HepG2 (cell line): Measurements from ENCODE around the gene LRRC27. TPM values are rescaled to one million over a fixed set of nuclear protein-coding genes. Genes with fewer than 3 reads are reported as not detected.
"Not testable (repeated sequence)": the region's sequence is repeated elsewhere in the genome, so short reads cannot be mapped to it uniquely, and the experiment has no call there.

Experiments
- ATAC-seq: fragments of 200-7000 bp; cut with Tn5 transposase; 3 replicates; pipeline ENCODE4 v1.9.1; 2020; ENCODE audit warnings: mild to moderate bottlenecking, moderate library complexity
- BruUV-seq: library from RNA; stranded (reverse); fragments of 400-500 nt; replicated peaks from 2 replicates; lab custom pipeline; 2021; lab: Mats Ljungman, UMichigan
- CTCF ChIA-PET: fragments of 300-600 bp; formaldehyde crosslinking; extraction: SDS; loops from one replicate; lab custom pipeline; 2021; ENCODE audit warnings: low total read pairs, inconsistent platforms, low intra/inter-chr PET ratio; lab: Yijun Ruan, JAX
- POLR2A ChIA-PET: fragments of 350-600 bp; sonication (Branson Sonifier 250); formaldehyde crosslinking; loops from one replicate; lab custom pipeline; 2020; ENCODE audit warnings: antibody characterized with exemption, inconsistent platforms; lab: Yijun Ruan, JAX
- DNase-seq: peaks from one replicate; pipeline ENCODE4 v3.0.0-alpha.2; 2015; ENCODE audit warnings: low spot score
- FAIRE-seq: peaks from 3 replicates; lab custom pipeline; 2011; peaks lifted over from hg19 to GRCh38; lab: Jason Lieb, UNC
- H2AFZ ChIP-seq: one replicate; pipeline ENCODE4 v1.6.1; 2011; ENCODE audit warnings: low read length, inconsistent platforms
- H3K27ac ChIP-seq: fragments of 300-600 bp; 3 replicates; pipeline ENCODE4 v1.8.0; 2011; ENCODE audit warnings: mixed run types, mild to moderate bottlenecking, mixed read lengths, low read length, inconsistent platforms; ENCODE audit not compliant: insufficient read depth; ENCODE audit errors: extremely low read length
- H3K27me3 ChIP-seq, 2 experiments: fragments of 200-600 bp in 1 of 2; 2 replicates in 1 of 2; 3 replicates in 1 of 2; pipeline versions ENCODE4 v1.6.0 to v1.8.0; 2011; ENCODE audit warnings: low read length in 2 of 2, mild to moderate bottlenecking in 2 of 2, moderate library complexity in 2 of 2, inconsistent platforms in 1 of 2; ENCODE audit not compliant: insufficient read depth in 2 of 2, control insufficient read depth in 1 of 2
- H3K36me3 ChIP-seq, 2 experiments: fragments of 200-600 bp in 1 of 2; replicated peaks in 1 of 2; 2 replicates in 1 of 2; 3 replicates in 1 of 2; pipeline versions ENCODE4 v1.5.1 to v1.8.0; 2011; ENCODE audit warnings: low read length in 2 of 2, inconsistent platforms in 1 of 2; ENCODE audit not compliant: insufficient read depth in 2 of 2, control insufficient read depth in 1 of 2
- H3K4me1 ChIP-seq: 2 replicates; pipeline ENCODE4 v1.5.1; 2012; ENCODE audit warnings: low read length, inconsistent platforms; ENCODE audit not compliant: insufficient read depth
- H3K4me2 ChIP-seq: 2 replicates; pipeline ENCODE4 v1.6.0; 2011; ENCODE audit warnings: low read depth, low read length, inconsistent platforms
- H3K4me3 ChIP-seq, 3 experiments: fragments of 200-600 bp in 1 of 3; sonication (generic), shearing (Covaris generic) in 1 of 3; replicated peaks in 1 of 3; 2 replicates each; pipeline ENCODE4 v1.5.1; 2011 to 2016; ENCODE audit warnings: low read length in 3 of 3, inconsistent platforms in 2 of 3, low read depth in 2 of 3, mild to moderate bottlenecking in 2 of 3, control low read depth in 1 of 3, mixed read lengths in 1 of 3; ENCODE audit not compliant: insufficient read depth in 1 of 3
- H3K79me2 ChIP-seq: one replicate; pipeline ENCODE4 v1.6.1; 2011; ENCODE audit warnings: low read length, inconsistent platforms; ENCODE audit not compliant: insufficient read depth
- H3K9ac ChIP-seq: 2 replicates; pipeline ENCODE4 v1.6.0; 2011; ENCODE audit warnings: mild to moderate bottlenecking, low read depth, low read length, inconsistent platforms; ENCODE audit not compliant: insufficient read depth
- H3K9me3 ChIP-seq: 2 replicates; pipeline ENCODE4 v1.5.1; 2012; ENCODE audit warnings: mild to moderate bottlenecking, low read length
- H4K20me1 ChIP-seq: 2 replicates; pipeline ENCODE4 v1.6.0; 2011; ENCODE audit warnings: inconsistent platforms, mild to moderate bottlenecking, low read length, moderate library complexity; ENCODE audit not compliant: insufficient read depth
- HNF4G ChIP-seq, 2 experiments: sonication (generic) in 1 of 2; formaldehyde crosslinking in 1 of 2; IDR thresholded peaks; 2 replicates each; pipeline versions ENCODE4 v1.4.0 to v1.6.1; 2011 to 2020; ENCODE audit warnings: borderline replicate concordance in 2 of 2, low read depth in 2 of 2, mild to moderate bottlenecking in 2 of 2, low read length in 1 of 2, missing genetic modification reagents in 1 of 2, moderate library complexity in 1 of 2
- NFE2 ChIP-seq: sonication (generic); formaldehyde crosslinking; IDR thresholded peaks from 2 replicates; pipeline ENCODE4 v1.4.0; 2020; ENCODE audit warnings: missing genetic modification reagents
- ZNF142 ChIP-seq: sonication (generic); formaldehyde crosslinking; IDR thresholded peaks from 2 replicates; pipeline ENCODE4 v1.4.0; 2020; ENCODE audit warnings: missing genetic modification reagents
- ZNF703 ChIP-seq: sonication (generic); formaldehyde crosslinking; IDR thresholded peaks from 2 replicates; pipeline ENCODE4 v1.5.1; 2020; ENCODE audit warnings: missing genetic modification reagents, mild to moderate bottlenecking, moderate library complexity, borderline replicate concordance
- WGBS: methylation state at CpG from one replicate; pipeline ENCODE4 v1.1.6; 2017; ENCODE audit warnings: low lambda C conversion rate; 5-methylcytosine and 5-hydroxymethylcytosine counted together
- in situ Hi-C: cut with HindIII; loops from 2 replicates; pipeline ENCODE4 v1.10.0; 2017; ENCODE audit warnings: low pct_unique_long_range_greater_than_20kb; ENCODE audit not compliant: extremely low pct_ligation_motif_present
- intact Hi-C: fragments of 100-400 bp; cut with micrococcal nuclease; formaldehyde crosslinking; loops from one replicate; pipeline ENCODE4 v1.10.0; 2022; ENCODE audit not compliant: unreplicated experiment
- polyA plus RNA-seq, 8 experiments: library from polyadenylated mRNA; depleted of rRNA in 3 of 8; stranded (reverse) in 7 of 8; unstranded in 1 of 8; fragments of >200 nt; fragmentation: Illumina TruSeq in 4 of 8; extraction: Trizol in 4 of 8; gene quantifications; 2 replicates each; pipeline versions ENCODE4 v1.2.1 to v1.2.3, GENCODE V29; 2011 to 2016; ENCODE audit warnings: low read depth in 4 of 8, missing spikeins in 1 of 8, mixed read lengths in 1 of 8; ENCODE audit not compliant: insufficient read depth in 1 of 8
- total RNA-seq, 5 experiments: library from RNA; depleted of rRNA; stranded (reverse); fragments of >200 nt; fragmentation: Illumina TruSeq; extraction: Trizol; gene quantifications; 2 replicates each; pipeline ENCODE4 v1.2.3, GENCODE V29; 2016; ENCODE audit warnings: low read depth in 1 of 5

LRRC27 gene
- total and polyA plus RNA-seq, 2 of the 13 experiments (the other 11 are each of a cell fraction or from before 2014, with no cell fraction given) = 4.2 to 4.6 TPM

DNA sequence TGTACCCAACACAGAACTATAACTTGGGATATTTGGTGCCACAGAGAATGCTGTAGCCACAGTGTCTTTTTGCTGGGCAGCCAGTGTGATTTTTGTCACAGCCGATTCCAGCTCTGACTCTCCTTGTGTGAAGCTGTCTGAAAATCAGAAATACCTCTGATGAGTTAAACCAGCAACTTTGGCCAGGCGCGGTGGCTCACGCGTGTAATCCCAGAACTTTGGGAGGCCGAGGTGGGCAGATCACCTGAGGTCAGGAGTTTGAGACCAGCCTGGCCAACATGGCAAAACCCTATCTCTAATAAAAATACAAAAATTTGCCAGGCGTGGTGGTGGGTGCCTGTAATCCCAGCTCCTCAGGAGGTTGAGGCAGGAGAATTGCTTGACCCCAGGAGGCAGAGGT lies 5.9 kb downstream of the LRRC27 start:
- H3K4me3 ChIP-seq, POLR2A ChIA-PET: not testable (repeated sequence)

GRCh38 chr10:132338876-132339275 lies 6.9 kb downstream of the LRRC27 start:
- no peaks in the 10 kb centered on the region for H3K9me3 ChIP-seq
- H3K79me2 ChIP-seq = no peaks in the 10 kb centered on the region
- POLR2A ChIA-PET = no interaction called here
- DNase-seq (no peak), ATAC-seq (no peak), FAIRE-seq (no peak)
- BruUV-seq = no TSS peak
- H3K4me3 ChIP-seq = no peak overlapping the region
- no peak overlapping the region for H2AFZ ChIP-seq
- no peaks in the 10 kb centered on the region for H4K20me1 ChIP-seq
- no peak overlapping the region for H3K9ac ChIP-seq
- CTCF ChIA-PET = no interaction called here
- H3K4me1 ChIP-seq = peaks cover 7% of the 10 kb centered on the region; the same call in 1 of the 2 replicates
- no peak overlapping the region for H3K27ac ChIP-seq
- H3K4me2 ChIP-seq = no peak overlapping the region
- in situ Hi-C loops (no loop called here), intact Hi-C loops (no loop called here)
- 84% methylated on average over 8 of the region's 10 CpGs for WGBS
- TF ChIP-seq ZNF703 (no peak), HNF4G (IDR thresholded peaks at IDR 0.05; ENCODE audit: borderline replicate concordance, low read depth, low read length) (no peak), HNF4G (CRISPR knock-in tag; IDR thresholded peaks at IDR 0.05; ENCODE audit: borderline replicate concordance, low read depth) (no peak), NFE2 (no peak), ZNF142 (CRISPR knock-in tag) (no peak)
- peaks cover 0 to 3% of the 10 kb centered on the region in 2 experiments; a peak in 1 of 5 replicates for H3K36me3 ChIP-seq
- no peaks in the 10 kb centered on the region for H3K27me3 ChIP-seq

More for the DNA sequence above, 5.9 kb downstream of the LRRC27 start:
- H3K9me3 ChIP-seq, DNase-seq, intact Hi-C loops, H3K79me2 ChIP-seq, H4K20me1 ChIP-seq, H3K27me3 ChIP-seq, H2AFZ ChIP-seq, FAIRE-seq, BruUV-seq, H3K36me3 ChIP-seq, H3K9ac ChIP-seq, ATAC-seq, CTCF ChIA-PET, in situ Hi-C loops: not testable (repeated sequence)
- Histone ChIP-seq H3K4me1 (peaks cover 13% of the 10 kb centered on the region), H3K27ac (peak overlapping the region; percentile 87), H3K4me2 (peak overlapping the region; percentile 75)
- WGBS = 96% methylated on average over 7 of the region's 7 CpGs
